ENCODE data around the gene MKS1. TPM values are rescaled to one million over a fixed set of nuclear protein-coding genes. Genes with fewer than 3 reads are reported as not detected.

The MKS1 gene
- total RNA-seq, 4 donors from 2014 or later = 11.0 to 25.1 (median 17.2) TPM

- no peak for DNase-seq (ENCODE audit: low spot score in 2 of 2)
- TF ChIP-seq POLR2AphosphoS5 (IDR thresholded peaks at IDR 0.05) = no peak
- no peak for TF ChIP-seq POLR2A (IDR thresholded peaks at IDR 0.05)
- no peak for TF ChIP-seq CTCF (IDR thresholded peaks at IDR 0.05)
- TF ChIP-seq EP300 (IDR thresholded peaks at IDR 0.05) = no peak
- peaks cover 7% of the 10 kb centered on the region for H3K4me1 ChIP-seq
- H3K9me3 ChIP-seq = no peaks in the 10 kb centered on the region
- no peak overlapping the region for H3K4me3 ChIP-seq
- no peak overlapping the region for H3K27ac ChIP-seq
- 95% methylated on average over 3 of the region's 3 CpGs for WGBS
- H3K36me3 ChIP-seq = peaks cover 34% of the 10 kb centered on the region
- H3K27me3 ChIP-seq = no peaks in the 10 kb centered on the region
Measured at GRCh38 chr17:58217766-58218165, 1.3 kb downstream of the MKS1 start.

DNA sequence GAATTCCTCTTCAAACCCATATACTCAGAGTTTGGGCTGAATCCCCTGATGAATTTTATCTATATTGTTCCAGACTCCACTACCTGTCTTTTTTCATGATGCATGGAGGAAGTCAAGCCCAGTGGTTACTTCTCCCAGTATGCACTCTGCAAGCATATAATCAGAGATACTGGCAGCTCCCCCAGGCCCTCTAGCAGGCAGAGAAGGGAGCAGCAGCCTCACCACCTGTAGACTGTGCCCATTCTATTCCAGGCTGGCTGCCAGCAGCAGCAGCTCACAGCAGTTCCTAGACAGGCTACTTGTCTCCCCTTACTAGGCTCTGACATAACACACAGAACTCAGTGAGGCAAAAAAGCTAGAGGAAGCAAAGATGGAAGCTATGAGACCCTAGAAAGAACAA lies 3.4 kb downstream of the MKS1 start:
- Histone ChIP-seq H3K27me3 (no peaks in the 10 kb centered on the region), H3K27ac (no peak overlapping the region), H3K4me1 (peaks cover 7% of the 10 kb centered on the region), H3K4me3 (no peak overlapping the region), H3K36me3 (peaks cover 51% of the 10 kb centered on the region), H3K9me3 (no peaks in the 10 kb centered on the region)
- DNase-seq (ENCODE audit: low spot score in 2 of 2) = no peak
- TF ChIP-seq EP300 (IDR thresholded peaks at IDR 0.05) = no peak
- TF ChIP-seq POLR2A (IDR thresholded peaks at IDR 0.05) = no peak
- TF ChIP-seq CTCF (IDR thresholded peaks at IDR 0.05) = no peak
- TF ChIP-seq POLR2AphosphoS5 (IDR thresholded peaks at IDR 0.05) = no peak

DNA sequence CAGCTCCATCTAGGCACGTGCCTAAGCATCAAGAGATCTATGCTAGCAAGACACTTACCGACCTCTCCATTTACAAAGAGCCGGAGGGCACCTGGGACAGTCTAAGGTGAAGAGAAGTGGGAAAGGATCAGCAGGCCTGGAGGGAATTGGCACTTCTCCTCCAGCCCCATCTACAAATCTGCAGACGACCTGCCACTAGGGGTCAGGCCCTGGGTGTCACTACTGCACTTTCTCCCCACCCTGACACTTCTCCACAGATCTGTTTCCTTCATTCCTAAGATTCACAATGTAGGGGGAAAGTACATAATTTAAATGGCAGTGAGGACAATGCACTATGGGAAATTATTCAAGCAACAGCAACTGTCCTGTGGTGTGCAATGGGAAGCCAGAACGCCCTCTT lies 8.1 kb downstream of the MKS1 start:
- WGBS = 83% methylated on average over 5 of the region's 5 CpGs
- DNase-seq (ENCODE audit: low spot score in 2 of 2) = no peak

GRCh38 chr17:58208344-58208743 lies 10.7 kb downstream of the MKS1 start:
- no peaks in the 10 kb centered on the region for H3K27me3 ChIP-seq
- H3K36me3 ChIP-seq = peaks cover 73% of the 10 kb centered on the region
- no peaks in the 10 kb centered on the region for H3K4me1 ChIP-seq
- H3K4me3 ChIP-seq = no peak overlapping the region
- H3K27ac ChIP-seq = no peak overlapping the region
- WGBS = 96% methylated on average over 5 of the region's 5 CpGs
- DNase-seq (ENCODE audit: low spot score in 2 of 2) = no peak
- H3K9me3 ChIP-seq = no peaks in the 10 kb centered on the region
- TF ChIP-seq POLR2A (IDR thresholded peaks at IDR 0.05) (no peak), CTCF (IDR thresholded peaks at IDR 0.05) (no peak), POLR2AphosphoS5 (IDR thresholded peaks at IDR 0.05) (no peak), EP300 (IDR thresholded peaks at IDR 0.05) (no peak)

More for the DNA sequence above, 8.1 kb downstream of the MKS1 start:
- H3K27ac ChIP-seq = no peak overlapping the region
- no peaks in the 10 kb centered on the region for H3K9me3 ChIP-seq
- no peak overlapping the region for H3K4me3 ChIP-seq
- TF ChIP-seq POLR2AphosphoS5 (IDR thresholded peaks at IDR 0.05) (no peak), CTCF (IDR thresholded peaks at IDR 0.05) (no peak), EP300 (IDR thresholded peaks at IDR 0.05) (no peak), POLR2A (IDR thresholded peaks at IDR 0.05) (no peak)
- H3K27me3 ChIP-seq = no peaks in the 10 kb centered on the region
- no peaks in the 10 kb centered on the region for H3K4me1 ChIP-seq
- H3K36me3 ChIP-seq = peaks cover 91% of the 10 kb centered on the region

- Histone ChIP-seq H3K4me3 (no peak overlapping the region), H3K27ac (no peak overlapping the region), H3K9me3 (no peaks in the 10 kb centered on the region), H3K27me3 (no peaks in the 10 kb centered on the region), H3K36me3 (peaks cover 64% of the 10 kb centered on the region), H3K4me1 (no peaks in the 10 kb centered on the region)
- WGBS = 77% methylated on average over 3 of the region's 3 CpGs
- no peak for TF ChIP-seq POLR2A (IDR thresholded peaks at IDR 0.05)
- no peak for TF ChIP-seq POLR2AphosphoS5 (IDR thresholded peaks at IDR 0.05)
- no peak for TF ChIP-seq EP300 (IDR thresholded peaks at IDR 0.05)
- no peak for TF ChIP-seq CTCF (IDR thresholded peaks at IDR 0.05)
- DNase-seq (ENCODE audit: low spot score in 2 of 2) = no peak
Measured at GRCh38 chr17:58207451-58207850, 11.6 kb downstream of the MKS1 start.
